ENCODE data around the gene MLLT1. TPM values are rescaled to one million over a fixed set of nuclear protein-coding genes. Genes with fewer than 3 reads are reported as not detected.

The MLLT1 gene
- total RNA-seq, 1 experiment from 2014 or later, result 58.3 TPM

DNA sequence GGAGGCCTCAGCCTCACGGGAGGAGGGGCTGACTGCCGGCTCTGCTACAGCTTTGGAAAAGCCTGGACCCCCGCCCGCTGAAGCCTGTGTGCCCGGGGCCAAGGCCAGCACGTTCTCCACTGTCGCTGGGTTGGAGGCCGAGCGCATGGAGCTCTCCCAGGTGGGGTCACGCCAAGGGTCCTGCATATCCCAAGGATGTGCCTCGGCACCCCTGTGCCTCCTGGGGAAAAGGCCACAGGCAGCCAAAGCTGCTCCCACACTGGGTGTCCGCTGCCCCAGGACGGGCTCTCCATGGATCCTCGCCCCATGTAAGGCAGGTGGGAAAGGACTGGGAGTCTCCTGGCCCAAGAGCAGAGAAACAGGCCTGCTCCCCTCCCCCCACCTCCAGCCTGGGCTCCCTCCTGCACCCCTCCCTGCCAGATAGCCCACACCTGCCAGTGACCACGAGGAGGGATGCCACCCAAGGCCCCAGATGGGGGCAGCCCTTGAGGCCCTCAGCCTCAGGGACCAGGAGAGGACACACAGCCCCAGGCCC lies 64.0 kb downstream of the MLLT1 start:
- TF ChIP-seq, protein P1, sequence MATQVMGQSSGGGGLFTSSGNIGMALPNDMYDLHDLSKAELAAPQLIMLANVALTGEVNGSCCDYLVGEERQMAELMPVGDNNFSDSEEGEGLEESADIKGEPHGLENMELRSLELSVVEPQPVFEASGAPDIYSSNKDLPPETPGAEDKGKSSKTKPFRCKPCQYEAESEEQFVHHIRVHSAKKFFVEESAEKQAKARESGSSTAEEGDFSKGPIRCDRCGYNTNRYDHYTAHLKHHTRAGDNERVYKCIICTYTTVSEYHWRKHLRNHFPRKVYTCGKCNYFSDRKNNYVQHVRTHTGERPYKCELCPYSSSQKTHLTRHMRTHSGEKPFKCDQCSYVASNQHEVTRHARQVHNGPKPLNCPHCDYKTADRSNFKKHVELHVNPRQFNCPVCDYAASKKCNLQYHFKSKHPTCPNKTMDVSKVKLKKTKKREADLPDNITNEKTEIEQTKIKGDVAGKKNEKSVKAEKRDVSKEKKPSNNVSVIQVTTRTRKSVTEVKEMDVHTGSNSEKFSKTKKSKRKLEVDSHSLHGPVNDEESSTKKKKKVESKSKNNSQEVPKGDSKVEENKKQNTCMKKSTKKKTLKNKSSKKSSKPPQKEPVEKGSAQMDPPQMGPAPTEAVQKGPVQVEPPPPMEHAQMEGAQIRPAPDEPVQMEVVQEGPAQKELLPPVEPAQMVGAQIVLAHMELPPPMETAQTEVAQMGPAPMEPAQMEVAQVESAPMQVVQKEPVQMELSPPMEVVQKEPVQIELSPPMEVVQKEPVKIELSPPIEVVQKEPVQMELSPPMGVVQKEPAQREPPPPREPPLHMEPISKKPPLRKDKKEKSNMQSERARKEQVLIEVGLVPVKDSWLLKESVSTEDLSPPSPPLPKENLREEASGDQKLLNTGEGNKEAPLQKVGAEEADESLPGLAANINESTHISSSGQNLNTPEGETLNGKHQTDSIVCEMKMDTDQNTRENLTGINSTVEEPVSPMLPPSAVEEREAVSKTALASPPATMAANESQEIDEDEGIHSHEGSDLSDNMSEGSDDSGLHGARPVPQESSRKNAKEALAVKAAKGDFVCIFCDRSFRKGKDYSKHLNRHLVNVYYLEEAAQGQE (IDR thresholded peaks at IDR 0.05; ENCODE audit: insufficient read depth in 1 of 2, low read depth in 2 of 2, low read length in 1 of 2), result no peak
- TF ChIP-seq, protein P2, sequence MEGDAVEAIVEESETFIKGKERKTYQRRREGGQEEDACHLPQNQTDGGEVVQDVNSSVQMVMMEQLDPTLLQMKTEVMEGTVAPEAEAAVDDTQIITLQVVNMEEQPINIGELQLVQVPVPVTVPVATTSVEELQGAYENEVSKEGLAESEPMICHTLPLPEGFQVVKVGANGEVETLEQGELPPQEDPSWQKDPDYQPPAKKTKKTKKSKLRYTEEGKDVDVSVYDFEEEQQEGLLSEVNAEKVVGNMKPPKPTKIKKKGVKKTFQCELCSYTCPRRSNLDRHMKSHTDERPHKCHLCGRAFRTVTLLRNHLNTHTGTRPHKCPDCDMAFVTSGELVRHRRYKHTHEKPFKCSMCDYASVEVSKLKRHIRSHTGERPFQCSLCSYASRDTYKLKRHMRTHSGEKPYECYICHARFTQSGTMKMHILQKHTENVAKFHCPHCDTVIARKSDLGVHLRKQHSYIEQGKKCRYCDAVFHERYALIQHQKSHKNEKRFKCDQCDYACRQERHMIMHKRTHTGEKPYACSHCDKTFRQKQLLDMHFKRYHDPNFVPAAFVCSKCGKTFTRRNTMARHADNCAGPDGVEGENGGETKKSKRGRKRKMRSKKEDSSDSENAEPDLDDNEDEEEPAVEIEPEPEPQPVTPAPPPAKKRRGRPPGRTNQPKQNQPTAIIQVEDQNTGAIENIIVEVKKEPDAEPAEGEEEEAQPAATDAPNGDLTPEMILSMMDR (IDR thresholded peaks at IDR 0.05), result no peak
- TF ChIP-seq SIN3A (IDR thresholded peaks at IDR 0.05; ENCODE audit: borderline replicate concordance, insufficient read depth, low read depth, low read length) (no peak), POLR2AphosphoS5 (IDR thresholded peaks at IDR 0.05; ENCODE audit: low read depth, low read length) (no peak), TCF7L2 (IDR thresholded peaks at IDR 0.05; ENCODE audit: low read depth, low read length) (no peak)
- Histone ChIP-seq H3K27ac (ENCODE audit: low read length) (no peak overlapping the region), H3K36me3 (ENCODE audit: control insufficient read depth, insufficient read depth, low read length) (no peaks in the 10 kb centered on the region), H3K4me1 (ENCODE audit: control insufficient read depth, insufficient read depth, low read length) (no peaks in the 10 kb centered on the region), H3K4me3 (ENCODE audit: low read depth in 2 of 2, low read length in 2 of 2) (no peak overlapping the region), H3K27me3 (ENCODE audit: control insufficient read depth, insufficient read depth, low read length) (no peaks in the 10 kb centered on the region), H3K9me3 (ENCODE audit: control insufficient read depth, insufficient read depth, low read depth, low read length) (no peaks in the 10 kb centered on the region)
- no TSS peak for BruUV-seq (replicated peaks)
- intact Hi-C loops (cut with micrococcal nuclease; ENCODE audit: unreplicated experiment) (no loop called here), in situ Hi-C loops (cut with HindIII; ENCODE audit: low pct_unique_long_range_greater_than_20kb, low sequenced_read_pairs) (no loop called here)
- DNase-seq (ENCODE audit: low read depth, low spot score) (no peak), ATAC-seq (no peak)
- CTCF ChIA-PET, result no interaction called here
- POLR2A ChIA-PET, result no interaction called here

DNA sequence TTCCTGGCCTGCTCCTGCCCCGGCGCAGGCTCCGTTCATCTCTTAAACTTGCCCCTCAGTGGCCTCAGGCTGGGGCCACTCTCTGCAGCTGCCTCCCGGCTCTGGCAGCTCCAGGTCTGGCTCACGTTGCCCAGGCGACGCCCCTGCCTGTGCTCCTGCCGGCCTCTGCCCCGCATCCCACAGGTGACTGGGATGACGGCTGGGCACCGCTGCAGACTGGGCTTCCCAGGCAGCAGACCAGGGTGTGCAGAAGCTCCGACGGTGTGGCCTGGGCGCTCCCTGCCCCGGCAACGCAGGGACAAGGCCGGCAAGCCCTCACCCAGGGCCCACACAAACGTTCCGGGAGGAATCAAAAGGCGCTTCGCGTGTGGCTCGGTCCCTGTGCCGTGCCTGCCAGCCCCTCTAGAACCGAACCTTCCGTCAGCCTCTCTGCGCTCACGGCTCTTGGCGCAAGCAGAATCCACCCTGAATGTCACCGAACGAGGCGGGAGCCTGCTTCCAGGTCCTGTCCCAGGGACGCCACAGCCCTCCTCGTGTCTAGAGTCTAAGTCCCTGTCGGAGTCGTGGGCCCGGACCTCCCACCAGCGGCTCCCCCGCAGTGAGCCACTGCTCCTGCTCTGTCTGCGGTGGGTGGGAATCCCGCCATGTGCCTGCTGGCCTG lies 64.8 kb downstream of the MLLT1 start:
- DNase-seq (ENCODE audit: low read depth, low spot score), result no peak
- no TSS peak for BruUV-seq (replicated peaks)
- H3K4me3 ChIP-seq (ENCODE audit: low read depth in 2 of 2, low read length in 2 of 2), result no peak overlapping the region
- intact Hi-C loops (cut with micrococcal nuclease; ENCODE audit: unreplicated experiment), result no loop called here
- no peak for ATAC-seq
- no peaks in the 10 kb centered on the region for H3K9me3 ChIP-seq (ENCODE audit: control insufficient read depth, insufficient read depth, low read depth, low read length)
- CTCF ChIA-PET, result no interaction called here
- TF ChIP-seq TCF7L2 (IDR thresholded peaks at IDR 0.05; ENCODE audit: low read depth, low read length) (no peak), POLR2AphosphoS5 (IDR thresholded peaks at IDR 0.05; ENCODE audit: low read depth, low read length) (no peak), SIN3A (IDR thresholded peaks at IDR 0.05; ENCODE audit: borderline replicate concordance, insufficient read depth, low read depth, low read length) (no peak)
- TF ChIP-seq, protein P1 (IDR thresholded peaks at IDR 0.05; ENCODE audit: insufficient read depth in 1 of 2, low read depth in 2 of 2, low read length in 1 of 2), result no peak
- TF ChIP-seq, protein P2 (IDR thresholded peaks at IDR 0.05), result no peak
- H3K36me3 ChIP-seq (ENCODE audit: control insufficient read depth, insufficient read depth, low read length), result no peaks in the 10 kb centered on the region
- no peak overlapping the region for H3K27ac ChIP-seq (ENCODE audit: low read length)
- no peaks in the 10 kb centered on the region for H3K27me3 ChIP-seq (ENCODE audit: control insufficient read depth, insufficient read depth, low read length)
- no peaks in the 10 kb centered on the region for H3K4me1 ChIP-seq (ENCODE audit: control insufficient read depth, insufficient read depth, low read length)
- POLR2A ChIA-PET, result no interaction called here
- in situ Hi-C loops (cut with HindIII; ENCODE audit: low pct_unique_long_range_greater_than_20kb, low sequenced_read_pairs), result no loop called here

All from Panc1 (cell line).